ENCODE measurements around the gene NEK11. TPM values are rescaled to one million over a fixed set of nuclear protein-coding genes. Genes with fewer than 3 reads are reported as not detected.

The NEK11 gene
- total RNA-seq, 1 donor: 15.3 TPM

DNA sequence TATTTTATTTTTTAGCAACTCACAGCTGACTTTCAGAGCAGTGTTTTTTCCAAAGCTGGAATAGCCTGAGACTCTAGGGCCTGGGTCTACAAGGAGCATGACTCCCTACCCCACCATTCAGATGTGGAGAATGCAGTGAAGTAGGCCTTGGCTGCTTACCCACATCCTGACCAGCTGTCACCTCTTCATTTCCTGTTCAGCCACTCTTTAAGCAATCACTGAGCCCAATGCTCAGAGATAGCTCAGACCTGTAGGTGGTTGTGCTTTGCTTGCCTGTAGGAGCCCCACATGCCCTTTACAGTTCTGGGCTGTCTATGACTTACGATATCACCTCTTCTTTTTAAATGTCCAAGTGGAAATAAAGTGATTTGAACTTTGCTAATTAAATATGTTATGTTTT lies 148.1 kb downstream of the NEK11 start:
- no peak overlapping the region for H3K4me3 ChIP-seq (ENCODE audit: low read depth, low read length)
- TF ChIP-seq, protein P1, sequence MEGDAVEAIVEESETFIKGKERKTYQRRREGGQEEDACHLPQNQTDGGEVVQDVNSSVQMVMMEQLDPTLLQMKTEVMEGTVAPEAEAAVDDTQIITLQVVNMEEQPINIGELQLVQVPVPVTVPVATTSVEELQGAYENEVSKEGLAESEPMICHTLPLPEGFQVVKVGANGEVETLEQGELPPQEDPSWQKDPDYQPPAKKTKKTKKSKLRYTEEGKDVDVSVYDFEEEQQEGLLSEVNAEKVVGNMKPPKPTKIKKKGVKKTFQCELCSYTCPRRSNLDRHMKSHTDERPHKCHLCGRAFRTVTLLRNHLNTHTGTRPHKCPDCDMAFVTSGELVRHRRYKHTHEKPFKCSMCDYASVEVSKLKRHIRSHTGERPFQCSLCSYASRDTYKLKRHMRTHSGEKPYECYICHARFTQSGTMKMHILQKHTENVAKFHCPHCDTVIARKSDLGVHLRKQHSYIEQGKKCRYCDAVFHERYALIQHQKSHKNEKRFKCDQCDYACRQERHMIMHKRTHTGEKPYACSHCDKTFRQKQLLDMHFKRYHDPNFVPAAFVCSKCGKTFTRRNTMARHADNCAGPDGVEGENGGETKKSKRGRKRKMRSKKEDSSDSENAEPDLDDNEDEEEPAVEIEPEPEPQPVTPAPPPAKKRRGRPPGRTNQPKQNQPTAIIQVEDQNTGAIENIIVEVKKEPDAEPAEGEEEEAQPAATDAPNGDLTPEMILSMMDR (IDR thresholded peaks at IDR 0.05; ENCODE audit: insufficient read depth, low read length): no peak
- DNase-seq (ENCODE audit: low read depth): no peak

DNA sequence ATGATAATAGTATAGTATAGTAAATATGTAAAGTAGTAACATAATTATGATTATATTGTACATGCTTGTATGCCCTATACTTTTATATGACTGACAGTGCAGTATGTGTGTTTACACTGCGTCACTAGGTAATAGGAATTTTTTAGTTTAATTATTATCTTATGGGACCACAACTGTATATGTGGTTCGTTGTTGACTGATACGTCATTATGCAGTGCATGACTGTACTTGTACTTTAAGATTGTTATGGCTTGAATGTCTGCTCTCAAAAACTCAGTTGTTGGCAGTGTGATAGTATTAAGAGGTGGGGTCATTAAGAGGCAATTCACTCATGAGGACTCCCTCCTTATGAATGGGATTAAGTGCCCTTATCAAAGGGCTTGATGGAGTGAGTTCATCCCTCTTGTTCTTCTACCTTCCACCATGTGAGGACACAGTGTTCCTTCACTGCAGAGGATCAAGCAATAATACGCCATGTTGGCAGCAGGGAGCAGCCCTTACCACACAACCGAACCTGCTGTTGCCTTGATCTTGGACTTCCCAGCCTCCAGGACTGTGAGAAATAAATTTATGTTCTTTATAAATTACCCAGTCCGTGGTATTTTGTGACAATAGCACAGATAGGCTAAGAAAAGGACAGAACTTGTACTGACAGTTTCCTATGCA lies 152.2 kb downstream of the NEK11 start:
- no peak overlapping the region for H3K4me3 ChIP-seq (ENCODE audit: low read depth, low read length)
- DNase-seq (ENCODE audit: low read depth): no peak
- TF ChIP-seq, protein P1 (IDR thresholded peaks at IDR 0.05; ENCODE audit: insufficient read depth, low read length): no peak

DNA sequence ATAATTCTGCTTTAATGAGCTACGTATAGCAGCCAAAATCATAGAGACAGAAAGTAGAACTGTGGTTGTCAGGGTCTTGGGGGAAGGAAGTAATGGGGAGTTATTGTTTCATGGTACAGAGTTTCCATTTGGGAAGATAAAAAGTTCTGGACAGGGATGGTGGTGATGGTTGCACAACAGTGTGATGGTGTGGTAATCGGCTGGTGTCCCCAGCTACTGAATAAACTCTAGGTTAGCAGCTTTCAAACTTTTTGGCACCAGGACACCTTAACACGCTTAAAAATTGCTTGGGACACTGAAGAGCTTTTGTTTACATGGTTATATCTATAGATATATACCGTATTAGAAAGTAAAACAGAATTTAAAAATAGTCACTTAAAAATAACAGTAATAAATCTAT lies 166.0 kb downstream of the NEK11 start:
- TF ChIP-seq, protein P1 (IDR thresholded peaks at IDR 0.05; ENCODE audit: insufficient read depth, low read length): no peak
- H3K4me3 ChIP-seq (ENCODE audit: low read depth, low read length): no peak overlapping the region
- no peak for DNase-seq (ENCODE audit: low read depth)

DNA sequence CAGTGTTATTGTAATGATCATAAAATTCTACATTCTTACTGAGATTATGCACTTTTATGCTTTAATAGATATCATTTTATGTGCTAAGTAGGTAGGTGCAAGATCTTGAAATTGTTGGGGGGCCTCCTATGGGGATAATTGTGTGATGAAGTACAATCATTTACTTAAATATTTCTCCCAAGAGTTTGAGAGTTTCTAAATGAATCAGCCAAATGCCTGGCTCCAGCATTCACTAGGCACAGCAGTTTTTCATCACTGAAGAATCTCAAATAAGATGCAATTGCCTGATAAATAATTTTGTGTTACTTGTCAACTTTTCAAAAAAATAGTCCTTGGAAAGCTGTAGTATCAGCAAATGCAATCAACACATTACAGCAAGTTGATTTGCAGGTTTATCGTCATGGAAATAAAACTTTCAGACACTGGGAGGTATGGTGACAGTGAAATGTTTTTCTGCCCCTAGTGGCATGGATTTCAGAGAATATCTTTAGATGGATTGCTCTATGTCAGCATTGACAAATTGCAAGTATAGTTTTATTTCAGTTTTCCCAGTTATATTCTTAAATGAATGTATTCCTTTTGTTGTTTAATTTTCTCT lies 167.1 kb downstream of the NEK11 start:
- TF ChIP-seq, protein P1 (IDR thresholded peaks at IDR 0.05; ENCODE audit: insufficient read depth, low read length): no peak
- no peak for DNase-seq (ENCODE audit: low read depth)
- no peak overlapping the region for H3K4me3 ChIP-seq (ENCODE audit: low read depth, low read length)

DNA sequence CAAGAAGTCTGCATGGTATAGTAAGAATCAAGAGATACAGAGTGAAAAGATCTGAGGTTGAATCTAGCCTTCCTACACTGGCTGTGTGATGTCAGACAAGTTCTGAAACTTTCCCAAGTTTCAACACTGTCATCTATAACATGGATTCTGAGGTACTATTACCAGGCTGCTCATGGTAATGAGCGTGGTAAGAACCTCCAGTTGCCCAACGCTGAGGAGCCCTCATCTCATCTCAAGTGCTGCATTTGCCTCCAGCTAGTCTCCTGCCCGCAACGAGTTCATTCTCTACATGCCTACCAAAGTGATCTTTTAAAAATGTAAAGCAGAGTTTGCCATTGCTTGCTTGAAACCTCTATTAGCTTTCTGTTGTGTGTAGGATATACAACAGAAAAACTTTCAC lies 168.1 kb downstream of the NEK11 start:
- no peak for DNase-seq (ENCODE audit: low read depth)
- TF ChIP-seq, protein P1 (IDR thresholded peaks at IDR 0.05; ENCODE audit: insufficient read depth, low read length): no peak
- no peak overlapping the region for H3K4me3 ChIP-seq (ENCODE audit: low read depth, low read length)

DNA sequence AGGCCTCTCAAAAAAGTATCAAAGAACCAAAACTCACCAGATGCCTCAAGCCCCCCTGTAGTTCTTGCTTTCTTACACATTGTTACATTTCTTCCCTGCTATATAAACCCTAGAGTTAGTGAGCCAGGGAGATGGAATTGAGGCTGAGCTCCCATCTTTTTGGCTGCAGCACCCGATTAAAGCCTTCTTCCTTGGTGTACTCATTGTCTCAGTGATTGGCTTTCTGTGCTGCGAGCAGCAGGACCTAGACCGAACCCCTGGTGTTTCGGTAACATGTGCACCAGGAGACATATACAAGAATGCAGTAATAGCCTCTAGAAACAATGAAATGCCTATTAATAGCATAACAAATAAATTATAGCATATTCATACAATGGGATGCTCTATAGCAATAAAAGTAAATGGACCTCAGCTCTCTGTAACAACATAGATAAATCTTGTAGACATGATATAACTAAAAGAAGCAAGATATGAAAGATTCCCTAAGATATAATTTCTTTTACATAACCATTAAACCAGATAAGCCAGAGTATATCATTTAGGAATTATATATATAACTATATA lies 174.0 kb downstream of the NEK11 start:
- TF ChIP-seq, protein P1 (IDR thresholded peaks at IDR 0.05; ENCODE audit: insufficient read depth, low read length): no peak
- DNase-seq (ENCODE audit: low read depth): no peak
- H3K4me3 ChIP-seq (ENCODE audit: low read depth, low read length): no peak overlapping the region
